ENCODE measurements around the gene GTPBP4. TPM values are rescaled to one million over a fixed set of nuclear protein-coding genes. Genes with fewer than 3 reads are reported as not detected.
A peak's percentile ranks its signal among the peaks of the same experiment; 100 is the strongest.
"Not testable (repeated sequence)": the region's sequence is repeated elsewhere in the genome, so short reads cannot be mapped to it uniquely, and the experiment has no call there.

GTPBP4 gene
- total RNA-seq, 1 experiment from 2014 or later, result 41.2 TPM

DNA sequence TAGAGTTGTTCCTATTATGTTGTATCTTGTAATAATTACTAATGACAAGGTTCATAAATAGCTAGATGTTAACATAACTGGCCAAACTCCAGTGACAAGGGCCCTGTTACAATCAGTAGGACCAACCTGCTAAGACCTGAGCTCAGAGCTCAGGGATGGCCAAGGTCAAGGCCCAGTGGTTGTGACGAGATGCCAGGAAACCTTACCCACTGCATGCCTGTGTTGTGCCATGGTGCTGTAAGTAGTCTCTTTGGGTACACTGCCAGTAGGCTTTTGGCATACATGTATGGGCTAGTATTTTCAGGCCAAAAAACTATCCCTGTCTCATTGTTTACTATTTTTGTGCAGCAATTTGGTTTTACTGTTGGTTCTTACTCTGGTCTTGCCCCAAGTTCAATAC, 45.4 kb downstream of the GTPBP4 start:
- no peak overlapping the region for H3K9ac ChIP-seq (ENCODE audit: low read length)
- DNase-seq, result no peak
- H2AFZ ChIP-seq (ENCODE audit: low read length), result no peak overlapping the region
- H3K27me3 ChIP-seq (ENCODE audit: low read length), result no peaks in the 10 kb centered on the region
- peaks cover 4% of the 10 kb centered on the region; the same call in 1 of the 2 replicates for H3K4me1 ChIP-seq (ENCODE audit: low read length)
- H3K36me3 ChIP-seq (ENCODE audit: insufficient read depth, low read length), result no peaks in the 10 kb centered on the region; the same call in 1 of the 2 replicates
- no peak overlapping the region for H3K4me2 ChIP-seq (ENCODE audit: low read depth, low read length, poor library complexity, severe bottlenecking)
- no peaks in the 10 kb centered on the region for H3K9me2 ChIP-seq (replicated peaks; ENCODE audit: insufficient read depth, low read length)
- H3K4me3 ChIP-seq (ENCODE audit: low read length), result no peak overlapping the region
- H4K20me1 ChIP-seq (ENCODE audit: insufficient read depth, low read depth, low read length), result no peaks in the 10 kb centered on the region
- H3K9me3 ChIP-seq (ENCODE audit: low read length), result no peaks in the 10 kb centered on the region
- no peak overlapping the region for H3K27ac ChIP-seq (ENCODE audit: low read length)
- H3K79me2 ChIP-seq (ENCODE audit: low read length), result no peaks in the 10 kb centered on the region

DNA sequence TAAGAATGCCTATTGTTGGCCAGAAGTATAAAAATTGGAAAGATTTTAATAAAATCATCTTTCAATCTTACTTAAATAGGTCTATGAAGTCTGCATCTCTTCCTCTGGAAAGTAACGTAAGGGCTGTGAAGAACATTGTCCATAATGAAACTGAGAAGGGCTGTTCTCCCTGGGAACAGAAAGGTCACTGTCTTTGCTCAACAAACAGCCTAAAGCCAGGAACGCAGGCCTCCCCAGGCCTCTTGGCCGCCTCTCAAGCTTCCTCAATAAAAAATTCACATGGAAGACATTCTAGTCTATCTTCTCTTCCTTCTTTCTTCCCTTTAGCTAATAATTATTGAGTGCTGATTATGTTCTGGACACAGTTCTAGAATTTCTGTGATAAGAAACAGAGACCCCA, 46.5 kb downstream of the GTPBP4 start:
- no peak for DNase-seq
- Histone ChIP-seq H3K4me2 (ENCODE audit: low read depth, low read length, poor library complexity, severe bottlenecking) (no peak overlapping the region), H3K36me3 (ENCODE audit: insufficient read depth, low read length) (peaks cover 8% of the 10 kb centered on the region; the same call in 1 of the 2 replicates), H3K27me3 (ENCODE audit: low read length) (no peaks in the 10 kb centered on the region), H3K9ac (ENCODE audit: low read length) (no peak overlapping the region), H3K27ac (ENCODE audit: low read length) (no peak overlapping the region), H4K20me1 (ENCODE audit: insufficient read depth, low read depth, low read length) (no peaks in the 10 kb centered on the region), H3K4me3 (ENCODE audit: low read length) (no peak overlapping the region), H2AFZ (ENCODE audit: low read length) (no peak overlapping the region), H3K4me1 (ENCODE audit: low read length) (peaks cover 13% of the 10 kb centered on the region), H3K9me3 (ENCODE audit: low read length) (no peaks in the 10 kb centered on the region), H3K79me2 (ENCODE audit: low read length) (no peaks in the 10 kb centered on the region), H3K9me2 (replicated peaks; ENCODE audit: insufficient read depth, low read length) (no peaks in the 10 kb centered on the region)

GRCh38 chr10:1035201-1035600, 47.0 kb downstream of the GTPBP4 start:
- no peaks in the 10 kb centered on the region for H3K9me3 ChIP-seq (ENCODE audit: low read length)
- no peak overlapping the region for H2AFZ ChIP-seq (ENCODE audit: low read length)
- no peaks in the 10 kb centered on the region for H3K27me3 ChIP-seq (ENCODE audit: low read length)
- no peak overlapping the region for H3K4me3 ChIP-seq (ENCODE audit: low read length)
- H3K4me1 ChIP-seq (ENCODE audit: low read length), result peaks cover 17% of the 10 kb centered on the region
- no peak for DNase-seq
- H3K79me2 ChIP-seq (ENCODE audit: low read length), result no peaks in the 10 kb centered on the region
- no peaks in the 10 kb centered on the region for H3K9me2 ChIP-seq (replicated peaks; ENCODE audit: insufficient read depth, low read length)
- H3K36me3 ChIP-seq (ENCODE audit: insufficient read depth, low read length), result peaks cover 13% of the 10 kb centered on the region; the same call in 1 of the 2 replicates
- H4K20me1 ChIP-seq (ENCODE audit: insufficient read depth, low read depth, low read length), result no peaks in the 10 kb centered on the region
- no peak overlapping the region for H3K27ac ChIP-seq (ENCODE audit: low read length)
- H3K4me2 ChIP-seq (ENCODE audit: low read depth, low read length, poor library complexity, severe bottlenecking), result no peak overlapping the region
- H3K9ac ChIP-seq (ENCODE audit: low read length), result no peak overlapping the region

DNA sequence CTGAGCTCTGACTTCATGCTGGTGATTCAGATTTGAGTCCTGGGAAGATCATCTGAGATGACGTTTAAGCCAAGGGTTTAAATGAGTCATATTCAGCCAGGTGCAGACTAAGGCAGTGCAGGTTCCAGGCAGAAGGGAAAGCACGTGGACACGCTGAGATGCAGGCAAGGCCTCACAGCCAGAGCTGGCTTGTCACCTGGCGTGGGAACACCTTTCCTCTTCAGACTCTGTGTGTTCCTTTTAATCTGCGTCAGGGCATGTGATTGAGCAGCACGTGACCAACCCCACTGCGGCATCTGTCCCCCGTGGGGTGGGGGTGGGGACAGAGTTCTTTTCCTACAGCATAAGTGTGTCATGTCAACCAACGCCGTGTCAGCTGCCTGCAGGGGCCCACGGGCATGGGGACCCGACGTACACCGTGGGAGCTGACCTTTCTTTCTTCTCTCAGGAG, 48.1 kb downstream of the GTPBP4 start:
- H3K27ac ChIP-seq (ENCODE audit: low read length), result no peak overlapping the region
- no peak overlapping the region for H2AFZ ChIP-seq (ENCODE audit: low read length)
- H4K20me1 ChIP-seq (ENCODE audit: insufficient read depth, low read depth, low read length), result no peaks in the 10 kb centered on the region
- no peaks in the 10 kb centered on the region for H3K9me3 ChIP-seq (ENCODE audit: low read length)
- H3K4me3 ChIP-seq (ENCODE audit: low read length), result no peak overlapping the region
- no peaks in the 10 kb centered on the region for H3K9me2 ChIP-seq (replicated peaks; ENCODE audit: insufficient read depth, low read length)
- no peaks in the 10 kb centered on the region for H3K79me2 ChIP-seq (ENCODE audit: low read length)
- H3K36me3 ChIP-seq (ENCODE audit: insufficient read depth, low read length), result peaks cover 25% of the 10 kb centered on the region
- peaks cover 22% of the 10 kb centered on the region for H3K4me1 ChIP-seq (ENCODE audit: low read length)
- DNase-seq, result no peak
- H3K9ac ChIP-seq (ENCODE audit: low read length), result no peak overlapping the region
- H3K4me2 ChIP-seq (ENCODE audit: low read depth, low read length, poor library complexity, severe bottlenecking), result no peak overlapping the region
- no peaks in the 10 kb centered on the region for H3K27me3 ChIP-seq (ENCODE audit: low read length)

- no peak overlapping the region for H3K27ac ChIP-seq (ENCODE audit: low read length)
- H4K20me1 ChIP-seq (ENCODE audit: insufficient read depth, low read depth, low read length), result no peaks in the 10 kb centered on the region
- no peaks in the 10 kb centered on the region for H3K9me2 ChIP-seq (replicated peaks; ENCODE audit: insufficient read depth, low read length)
- no peaks in the 10 kb centered on the region for H3K79me2 ChIP-seq (ENCODE audit: low read length)
- H3K4me3 ChIP-seq (ENCODE audit: low read length), result no peak overlapping the region
- peaks cover 22% of the 10 kb centered on the region for H3K4me1 ChIP-seq (ENCODE audit: low read length)
- H3K27me3 ChIP-seq (ENCODE audit: low read length), result no peaks in the 10 kb centered on the region
- DNase-seq, result no peak
- no peaks in the 10 kb centered on the region for H3K9me3 ChIP-seq (ENCODE audit: low read length)
- H2AFZ ChIP-seq (ENCODE audit: low read length), result no peak overlapping the region
- no peak overlapping the region for H3K9ac ChIP-seq (ENCODE audit: low read length)
- H3K4me2 ChIP-seq (ENCODE audit: low read depth, low read length, poor library complexity, severe bottlenecking), result no peak overlapping the region
- H3K36me3 ChIP-seq (ENCODE audit: insufficient read depth, low read length), result peaks cover 29% of the 10 kb centered on the region
These were observed 48.9 kb downstream of the GTPBP4 start for GRCh38 chr10:1037098-1037497.

DNA sequence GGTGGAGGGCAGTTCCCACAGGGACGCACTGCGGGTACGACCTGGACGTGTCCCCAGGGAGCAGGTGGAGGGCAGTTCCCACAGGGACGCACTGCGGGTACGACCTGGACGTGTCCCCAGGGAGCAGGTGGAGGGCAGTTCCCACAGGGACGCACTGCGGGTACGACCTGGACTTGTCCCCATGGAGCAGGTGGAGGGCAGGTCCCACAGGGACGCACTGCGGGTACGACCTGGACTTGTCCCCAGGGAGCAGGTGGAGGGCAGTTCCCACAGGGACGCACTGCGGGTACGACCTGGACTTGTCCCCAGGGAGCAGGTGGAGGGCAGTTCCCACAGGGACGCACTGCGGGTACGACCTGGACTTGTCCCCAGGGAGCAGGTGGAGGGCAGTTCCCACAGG, 50.5 kb downstream of the GTPBP4 start:
- H3K4me2 ChIP-seq (ENCODE audit: low read depth, low read length, poor library complexity, severe bottlenecking); H3K9me3 ChIP-seq (ENCODE audit: low read length); H3K79me2 ChIP-seq (ENCODE audit: low read length); H3K9me2 ChIP-seq (replicated peaks; ENCODE audit: insufficient read depth, low read length); H2AFZ ChIP-seq (ENCODE audit: low read length); H3K27me3 ChIP-seq (ENCODE audit: low read length); H3K9ac ChIP-seq (ENCODE audit: low read length); H3K4me3 ChIP-seq (ENCODE audit: low read length); DNase-seq; H3K27ac ChIP-seq (ENCODE audit: low read length); H4K20me1 ChIP-seq (ENCODE audit: insufficient read depth, low read depth, low read length): not testable (repeated sequence)
- peaks cover 31% of the 10 kb centered on the region for H3K4me1 ChIP-seq (ENCODE audit: low read length)
- H3K36me3 ChIP-seq (ENCODE audit: insufficient read depth, low read length), result peaks cover 42% of the 10 kb centered on the region

DNA sequence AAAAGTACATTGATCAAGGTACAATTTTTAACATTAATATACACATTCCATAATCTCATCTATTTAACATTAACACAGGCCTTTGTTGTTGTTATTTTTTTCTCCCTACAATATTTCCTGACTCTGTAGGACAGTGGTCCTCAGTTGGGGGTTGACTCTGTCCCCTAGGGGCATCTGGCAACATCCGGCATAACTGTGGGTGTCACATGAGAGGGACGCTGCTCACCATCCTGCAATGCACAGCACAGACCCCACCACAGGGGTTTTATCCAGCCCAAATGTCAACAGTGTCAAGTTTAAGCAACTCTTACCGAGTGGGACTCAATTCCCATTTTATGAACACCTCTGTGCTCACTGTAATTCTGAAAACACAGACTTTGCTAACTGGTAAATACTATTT, 51.9 kb downstream of the GTPBP4 start:
- Histone ChIP-seq H3K27ac (ENCODE audit: low read length) (peak overlapping the region; percentile 20; the same call in 1 of the 2 replicates), H3K4me3 (ENCODE audit: low read length) (no peak overlapping the region), H3K9ac (ENCODE audit: low read length) (no peak overlapping the region), H3K4me1 (ENCODE audit: low read length) (peaks cover 45% of the 10 kb centered on the region), H3K36me3 (ENCODE audit: insufficient read depth, low read length) (peaks cover 45% of the 10 kb centered on the region), H3K9me2 (replicated peaks; ENCODE audit: insufficient read depth, low read length) (no peaks in the 10 kb centered on the region), H3K27me3 (ENCODE audit: low read length) (no peaks in the 10 kb centered on the region), H4K20me1 (ENCODE audit: insufficient read depth, low read depth, low read length) (peaks cover 10% of the 10 kb centered on the region), H3K9me3 (ENCODE audit: low read length) (no peaks in the 10 kb centered on the region), H3K4me2 (ENCODE audit: low read depth, low read length, poor library complexity, severe bottlenecking) (no peak overlapping the region), H3K79me2 (ENCODE audit: low read length) (peaks cover 21% of the 10 kb centered on the region), H2AFZ (ENCODE audit: low read length) (no peak overlapping the region)
- DNase-seq, result no peak

- Histone ChIP-seq H3K27ac (ENCODE audit: low read length) (no peak overlapping the region), H3K9me3 (ENCODE audit: low read length) (no peaks in the 10 kb centered on the region), H3K4me1 (ENCODE audit: low read length) (peaks cover 58% of the 10 kb centered on the region), H3K9ac (ENCODE audit: low read length) (no peak overlapping the region), H3K4me3 (ENCODE audit: low read length) (no peak overlapping the region), H3K79me2 (ENCODE audit: low read length) (peaks cover 34% of the 10 kb centered on the region), H4K20me1 (ENCODE audit: insufficient read depth, low read depth, low read length) (peaks cover 23% of the 10 kb centered on the region), H3K36me3 (ENCODE audit: insufficient read depth, low read length) (peaks cover 52% of the 10 kb centered on the region), H3K9me2 (replicated peaks; ENCODE audit: insufficient read depth, low read length) (no peaks in the 10 kb centered on the region), H3K4me2 (ENCODE audit: low read depth, low read length, poor library complexity, severe bottlenecking) (no peak overlapping the region), H3K27me3 (ENCODE audit: low read length) (no peaks in the 10 kb centered on the region), H2AFZ (ENCODE audit: low read length) (no peak overlapping the region)
- DNase-seq, result no peak
These were observed 53.3 kb downstream of the GTPBP4 start for GRCh38 chr10:1041514-1041913.
